HG03460 (cell line): ENCODE results near the gene CSNK1E.

Source experiments
- ATAC-seq: cut with Tn5 transposase; IDR thresholded peaks from one replicate; pipeline ENCODE4 v1.9.1; 2021; ENCODE audit not compliant: unreplicated experiment

CSNK1E gene

DNA sequence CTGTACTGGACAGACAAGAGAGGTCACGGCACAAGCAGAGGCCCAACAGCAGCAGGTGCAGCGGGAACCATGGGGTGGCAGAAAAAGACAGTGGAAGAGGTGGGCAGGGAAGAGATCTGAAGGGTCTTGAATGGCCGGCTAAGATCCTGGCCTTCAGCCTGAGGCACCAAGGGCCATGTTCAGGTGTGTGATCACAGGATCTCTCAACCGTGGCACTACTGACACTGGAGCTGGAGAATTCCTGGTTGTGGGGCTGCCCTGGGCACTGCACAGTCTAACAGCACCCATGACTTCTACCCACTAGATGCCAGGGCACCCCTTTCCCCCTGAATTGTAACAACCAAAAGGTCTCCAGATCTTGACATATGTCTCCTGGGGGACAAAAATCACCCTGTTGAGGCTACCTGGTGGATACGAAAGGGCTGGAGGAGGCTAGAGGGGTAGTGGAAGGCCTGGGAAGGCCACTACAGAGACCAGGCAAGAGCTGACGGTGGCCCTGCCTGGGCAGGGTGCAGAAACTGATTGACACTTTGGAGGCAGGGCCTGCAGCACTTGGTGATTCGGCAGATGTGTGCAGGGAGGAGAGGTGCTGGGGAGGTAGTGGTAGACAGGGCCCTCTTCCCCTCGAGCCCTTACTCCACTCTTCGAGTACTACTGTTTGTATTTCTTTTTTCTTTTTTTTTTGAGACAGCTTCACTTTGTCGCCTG is 8.3 kb downstream of the CSNK1E start:
- no peak for ATAC-seq

DNA sequence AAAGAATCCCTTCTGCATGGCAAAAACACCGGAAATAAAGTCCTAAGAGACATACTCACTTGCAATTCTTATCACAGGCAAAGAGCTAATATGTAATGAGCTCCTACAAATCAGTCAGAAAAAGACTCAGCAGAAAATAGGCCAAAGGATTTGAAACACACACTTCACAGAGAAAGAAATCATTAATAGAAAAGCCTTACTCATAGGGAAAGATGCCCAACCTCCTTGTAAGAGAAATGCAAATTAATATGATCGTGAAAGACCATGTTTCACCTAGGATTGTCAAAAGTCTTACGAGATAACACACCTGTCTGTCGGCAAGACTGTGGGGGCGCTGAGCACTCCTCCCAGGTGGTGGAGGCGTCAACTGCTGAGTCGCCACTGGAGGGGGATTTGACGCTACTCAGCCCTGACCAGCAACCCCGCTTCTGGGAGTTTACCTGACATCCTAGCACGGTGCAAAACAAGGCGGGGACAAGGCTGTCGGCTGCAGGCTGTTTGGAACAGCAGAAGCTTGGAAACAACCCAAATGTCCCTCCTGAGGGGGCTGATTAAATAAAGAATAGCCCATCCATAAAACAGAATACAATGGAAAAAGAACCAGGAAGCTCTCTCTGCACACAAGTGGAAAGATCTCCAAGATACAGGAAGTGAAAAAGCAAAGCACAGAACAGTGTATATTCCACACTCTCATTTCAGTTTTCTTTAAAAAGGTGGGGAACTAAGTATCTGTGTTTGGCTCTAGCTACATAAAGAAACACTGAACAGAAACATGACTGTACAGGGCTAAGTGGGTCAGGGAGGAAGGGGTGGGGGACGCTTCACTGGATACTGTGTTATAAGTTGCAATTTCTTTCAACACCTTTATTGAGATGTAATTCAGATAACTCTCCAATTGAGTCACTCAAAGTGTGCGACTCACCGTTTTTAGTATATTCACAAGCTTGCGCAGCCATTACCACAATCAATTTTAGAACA is 11.5 kb downstream of the CSNK1E start:
- peak; percentile 71 for ATAC-seq

DNA sequence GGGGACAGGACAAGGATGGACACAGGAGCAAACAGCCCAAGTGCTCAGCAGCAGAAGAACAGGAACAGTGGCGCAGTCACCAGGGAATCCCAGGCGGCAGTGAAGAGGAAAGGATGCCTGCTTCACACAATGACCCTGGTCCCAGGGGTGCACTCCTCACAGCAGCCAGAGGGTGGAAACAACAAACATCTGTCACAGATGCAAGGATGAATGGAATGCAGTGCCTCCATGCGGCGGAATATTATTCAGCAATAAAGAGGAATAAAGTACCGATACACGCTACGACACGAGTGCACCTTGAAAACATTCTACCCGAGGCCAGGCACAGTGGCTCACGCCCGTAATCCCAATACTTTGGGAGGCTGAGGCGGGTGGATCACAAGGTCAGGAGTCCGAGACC is 12.7 kb downstream of the CSNK1E start:
- no peak for ATAC-seq

DNA sequence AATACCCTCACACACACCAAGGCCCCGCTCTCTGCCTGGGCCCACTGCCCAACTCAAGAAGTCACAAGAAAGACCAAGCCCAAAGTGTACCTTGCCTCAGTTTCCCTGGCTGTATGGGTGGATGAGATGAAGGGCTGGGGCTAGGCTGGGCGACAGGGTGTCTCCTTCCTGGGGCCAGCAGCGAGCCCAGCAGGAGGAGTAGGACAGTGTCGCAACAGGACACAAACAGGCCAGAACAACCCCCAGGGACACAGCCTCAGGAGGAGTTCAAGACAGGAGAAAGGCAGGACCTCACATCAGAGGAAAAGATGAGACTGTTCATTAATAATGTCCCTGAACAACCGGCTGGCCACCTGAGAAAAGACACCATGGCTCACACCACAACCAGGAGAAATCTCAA is 13.3 kb downstream of the CSNK1E start:
- no peak for ATAC-seq

DNA sequence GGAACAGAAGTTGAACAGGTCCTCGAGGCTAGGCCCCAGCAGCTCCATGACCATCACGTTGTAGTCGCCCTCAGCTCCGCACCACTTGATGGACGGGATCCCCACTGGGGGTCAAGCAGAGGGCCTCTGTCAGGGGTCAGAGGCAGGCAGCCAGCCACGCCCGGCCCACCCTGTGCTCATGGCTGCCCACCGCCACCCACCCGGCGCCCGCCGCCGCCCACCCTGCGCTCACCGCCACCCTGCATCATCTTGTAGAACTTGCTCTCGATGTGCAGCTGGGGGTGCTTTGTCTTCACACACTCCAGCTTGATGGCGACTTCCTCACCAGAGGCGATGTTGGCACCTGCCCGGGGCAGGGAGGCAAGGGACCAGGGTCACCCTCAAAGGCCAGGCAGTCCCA is 14.3 kb downstream of the CSNK1E start:
- ATAC-seq = no peak

DNA sequence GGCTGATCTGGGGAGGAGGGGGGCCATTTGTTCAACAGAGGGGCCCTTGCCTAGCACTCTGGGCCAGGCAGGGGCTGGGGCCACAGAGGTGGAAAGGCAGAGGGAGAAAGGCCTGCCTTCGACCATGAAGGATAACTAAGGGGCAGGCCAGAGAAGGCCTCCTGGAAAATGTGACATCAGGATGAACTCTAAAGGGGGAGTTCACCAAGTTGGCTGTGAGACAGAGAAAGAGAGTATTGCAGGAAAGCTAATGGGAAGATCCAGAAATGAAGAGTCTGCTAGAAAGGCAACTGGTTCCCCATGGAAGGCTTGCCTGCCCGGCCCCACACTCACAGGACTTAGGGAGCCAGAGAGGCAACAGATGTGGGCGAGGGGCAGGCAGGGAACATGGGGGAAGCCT is 16.3 kb downstream of the CSNK1E start:
- no peak for ATAC-seq

DNA sequence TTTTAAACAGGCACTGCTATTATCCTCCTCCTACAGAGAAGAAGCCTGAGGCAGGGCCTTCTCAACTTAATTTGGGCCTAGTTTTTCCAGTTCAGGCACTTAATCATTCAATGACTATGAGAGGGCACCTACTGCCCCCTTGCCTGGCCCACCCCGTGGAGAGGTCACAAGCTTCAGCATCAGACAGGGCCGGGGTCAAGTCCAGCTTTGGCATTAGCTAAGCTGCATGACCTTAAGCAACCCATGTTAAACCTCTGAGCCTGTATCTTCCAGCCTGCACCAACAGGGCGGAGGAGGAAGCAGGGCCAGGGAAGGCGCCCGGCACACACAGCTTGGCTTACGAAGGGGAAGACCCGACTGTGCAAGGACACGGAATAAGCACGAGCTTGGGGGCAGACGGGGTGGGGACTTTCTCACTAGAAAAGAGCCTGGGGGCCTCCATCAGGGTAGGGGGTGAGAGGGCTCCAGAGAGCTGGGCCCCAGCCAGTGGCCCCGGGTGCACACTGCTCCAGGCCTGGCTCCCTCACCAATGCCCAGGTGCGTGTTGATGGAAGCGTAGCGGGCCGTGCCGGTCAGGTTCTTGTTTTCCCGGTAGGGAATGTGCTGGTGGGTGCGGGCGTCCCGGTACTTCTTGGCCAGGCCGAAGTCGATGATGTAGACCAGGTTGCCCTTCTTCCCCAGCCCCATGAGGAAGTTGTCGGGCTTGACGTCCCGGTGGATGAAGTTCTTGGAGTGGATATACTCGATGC is 16.9 kb downstream of the CSNK1E start:
- ATAC-seq = no peak

DNA sequence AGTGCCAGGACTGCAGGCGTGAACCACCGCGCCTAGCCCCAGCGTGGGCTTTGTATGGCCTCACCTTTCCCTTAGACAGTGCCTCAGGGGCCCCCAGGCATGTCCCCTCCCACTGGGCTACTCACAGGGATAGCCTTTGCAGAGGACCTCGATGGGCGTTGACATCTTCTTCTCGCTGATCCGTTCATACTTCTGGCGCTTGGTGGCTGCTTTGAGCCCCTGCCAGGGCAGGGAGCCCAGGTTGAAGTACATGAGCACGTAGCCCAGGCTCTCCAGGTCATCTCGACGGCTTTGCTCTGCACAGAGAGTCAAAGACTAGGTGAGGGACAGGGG is 17.5 kb downstream of the CSNK1E start:
- ATAC-seq = no peak

DNA sequence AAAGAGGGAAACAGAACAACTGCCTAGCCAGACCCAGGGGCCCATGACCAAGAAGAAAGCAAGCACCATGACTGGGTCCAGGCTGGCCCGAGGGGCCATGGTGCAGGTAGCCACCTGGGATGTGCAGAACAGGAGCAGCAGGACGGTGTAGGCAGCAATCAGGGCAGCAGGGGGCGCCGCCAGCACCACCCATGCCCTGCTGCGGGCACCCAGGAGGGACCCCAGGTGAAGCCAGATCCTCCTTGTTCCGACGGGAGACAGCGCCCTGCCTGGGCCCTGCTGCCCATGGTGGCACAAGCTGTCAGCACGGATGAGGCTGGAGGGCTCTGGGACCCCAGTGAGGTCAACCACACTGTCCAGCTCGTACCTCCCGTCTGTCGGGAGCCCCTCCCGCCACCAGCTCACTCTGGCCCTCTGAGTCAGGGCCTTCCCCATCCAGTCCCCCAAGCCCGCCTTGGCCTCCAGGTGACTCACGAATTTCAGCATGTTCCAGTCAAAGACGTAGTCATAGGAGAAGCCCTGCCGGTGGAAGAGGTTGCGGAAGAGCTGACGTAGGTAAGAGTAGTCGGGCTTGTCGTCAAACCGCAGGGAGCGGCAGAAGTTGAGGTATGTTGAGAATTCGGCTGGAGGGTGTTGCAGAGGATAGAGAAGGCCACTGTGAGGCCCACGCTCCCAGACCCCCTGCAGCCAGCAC is 18.8 kb downstream of the CSNK1E start:
- ATAC-seq = no peak

DNA sequence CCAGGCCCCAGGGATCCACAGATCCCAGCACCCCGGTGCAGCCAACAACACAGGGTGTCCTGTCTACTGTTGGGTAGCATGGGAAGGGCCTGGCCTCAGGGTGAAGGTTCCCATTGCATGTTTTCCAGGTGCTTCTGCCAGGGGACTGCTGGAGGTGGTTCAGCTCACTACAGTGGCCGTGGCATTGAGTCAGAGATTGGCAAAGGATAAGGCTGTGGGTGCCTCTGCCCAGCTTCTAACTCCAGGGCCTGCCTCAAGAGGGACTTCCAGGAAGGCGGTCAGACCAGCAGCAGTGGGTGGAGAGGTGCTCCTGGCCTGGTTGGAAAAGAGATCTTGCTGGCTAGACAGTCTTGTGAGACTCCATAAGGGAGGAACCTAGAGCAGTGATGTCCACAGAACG is 20.9 kb downstream of the CSNK1E start:
- no peak for ATAC-seq

DNA sequence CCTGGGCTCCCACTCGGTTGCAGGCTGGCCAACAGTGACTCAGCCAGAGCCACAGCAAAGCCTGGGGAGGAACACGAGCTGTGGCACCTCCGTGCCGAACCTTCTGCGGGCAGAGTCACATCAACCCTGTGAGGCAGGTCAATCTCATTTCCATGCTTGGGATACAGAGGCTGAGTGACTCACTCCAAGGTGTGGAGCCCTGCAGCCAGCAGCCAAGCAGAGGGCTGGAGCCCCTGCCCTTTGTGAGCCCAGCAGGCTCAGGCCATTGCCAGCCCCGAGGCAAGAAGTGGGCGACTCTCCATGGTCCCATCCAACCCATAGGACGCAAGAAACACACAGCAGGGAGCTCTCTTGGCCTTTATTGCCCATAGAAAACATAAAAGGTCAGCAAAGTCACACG is 21.4 kb downstream of the CSNK1E start:
- no peak for ATAC-seq

DNA sequence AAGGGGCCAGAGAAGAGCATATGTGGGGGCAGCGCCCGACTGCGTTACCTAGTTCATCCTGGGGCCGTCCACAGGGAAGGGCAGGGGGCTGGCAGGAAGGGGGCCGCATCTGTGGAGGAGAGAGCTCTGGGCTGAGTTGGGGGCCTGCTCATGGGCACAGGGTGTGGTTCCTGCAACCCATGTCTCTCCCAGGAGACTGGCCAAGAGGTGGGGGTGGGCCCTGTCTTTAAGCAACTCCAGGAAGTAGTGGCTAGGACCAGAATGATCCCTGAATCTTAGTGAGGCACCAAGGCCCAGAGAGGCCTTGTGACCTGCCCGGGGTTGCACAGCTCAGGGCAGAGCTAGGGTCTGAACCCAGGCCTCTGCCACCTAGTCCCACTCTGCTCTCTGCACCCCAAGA is 21.9 kb downstream of the CSNK1E start:
- no peak for ATAC-seq

DNA sequence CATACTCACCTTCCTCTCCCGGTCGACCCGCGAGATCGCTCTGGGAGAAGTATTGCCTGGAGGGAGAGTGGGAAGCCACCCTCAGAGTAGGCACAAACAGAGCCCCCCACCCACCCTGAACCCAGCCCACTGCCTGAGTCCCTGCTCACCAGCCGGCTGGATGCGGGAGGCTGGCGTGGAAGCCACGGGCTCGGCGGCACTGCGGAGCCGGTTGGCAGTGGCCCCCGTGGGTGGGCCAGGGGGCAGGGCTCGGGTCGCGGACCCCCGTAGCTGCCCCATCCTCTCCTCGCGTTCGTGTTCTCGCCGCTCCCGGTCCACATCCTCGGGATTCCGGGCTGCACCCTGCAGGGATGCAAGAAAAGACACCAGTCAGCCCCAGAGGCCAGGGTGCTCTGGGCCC is 23.0 kb downstream of the CSNK1E start:
- ATAC-seq = no peak

DNA sequence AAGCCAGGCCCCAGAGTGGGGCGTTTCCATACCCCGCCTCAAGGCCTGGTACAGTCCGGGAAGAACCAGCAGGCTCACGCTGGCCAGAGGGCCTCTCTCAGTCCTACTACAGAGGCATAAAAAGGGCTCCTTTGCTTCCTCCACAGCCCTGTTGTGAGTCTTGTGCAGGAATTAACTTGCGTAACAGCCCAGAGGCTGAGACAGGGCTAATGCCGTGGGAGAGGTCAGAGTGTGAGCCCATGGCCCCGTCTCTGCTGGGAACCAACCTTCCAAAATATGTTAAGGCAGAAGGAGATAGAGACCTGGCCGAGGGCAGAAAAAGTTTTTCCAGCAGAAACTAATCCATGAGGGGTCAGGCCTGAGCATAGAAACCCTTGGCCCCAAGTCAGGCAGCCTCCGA is 24.5 kb downstream of the CSNK1E start:
- ATAC-seq = no peak

DNA sequence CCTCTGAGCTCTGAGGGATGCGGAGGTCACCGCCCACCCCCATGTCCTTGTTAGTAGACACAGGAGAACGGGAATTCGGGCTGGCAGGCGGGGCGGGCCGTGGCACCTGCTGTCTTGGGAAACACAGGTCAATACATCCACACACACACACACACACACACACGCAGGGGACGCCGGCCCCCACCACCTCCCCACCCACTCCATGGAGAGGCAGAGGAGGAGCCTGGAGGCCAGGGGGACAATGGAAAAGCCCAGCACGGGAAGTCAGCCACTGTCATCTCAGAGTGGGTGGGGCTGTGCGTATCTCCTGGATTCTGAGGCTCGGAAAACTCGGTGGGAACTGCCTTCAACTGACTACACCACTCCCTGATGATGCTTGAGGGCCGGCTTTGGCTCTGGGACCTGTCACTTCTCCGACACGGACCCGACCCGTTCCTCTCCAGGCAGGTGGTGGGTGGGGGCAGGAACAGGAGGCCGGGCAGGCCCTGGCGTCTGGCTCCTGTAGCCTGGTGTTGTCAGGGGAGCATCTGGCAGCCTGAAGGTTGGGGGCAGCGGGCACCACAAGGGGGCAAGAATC is 25.9 kb downstream of the CSNK1E start:
- no peak for ATAC-seq

DNA sequence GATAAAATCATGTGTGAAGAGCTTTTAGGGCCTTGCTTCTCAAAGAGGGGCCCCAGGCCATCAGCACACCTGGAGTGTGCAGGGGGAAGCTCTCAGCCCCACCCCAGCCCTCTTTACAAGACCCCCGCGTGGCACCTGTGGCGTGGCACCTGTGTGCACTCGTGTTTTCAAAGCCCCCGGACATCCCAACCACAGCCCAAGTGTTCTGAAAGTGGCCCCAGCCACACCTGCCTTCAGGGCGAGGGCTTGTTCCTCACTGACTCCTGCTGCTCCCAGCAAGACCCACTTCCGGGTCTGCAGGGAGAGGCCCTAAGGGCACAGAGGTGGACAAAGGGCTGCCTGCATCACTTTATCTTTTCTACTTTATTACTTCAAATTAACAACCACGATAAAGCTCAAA is 26.9 kb downstream of the CSNK1E start:
- ATAC-seq = no peak

DNA sequence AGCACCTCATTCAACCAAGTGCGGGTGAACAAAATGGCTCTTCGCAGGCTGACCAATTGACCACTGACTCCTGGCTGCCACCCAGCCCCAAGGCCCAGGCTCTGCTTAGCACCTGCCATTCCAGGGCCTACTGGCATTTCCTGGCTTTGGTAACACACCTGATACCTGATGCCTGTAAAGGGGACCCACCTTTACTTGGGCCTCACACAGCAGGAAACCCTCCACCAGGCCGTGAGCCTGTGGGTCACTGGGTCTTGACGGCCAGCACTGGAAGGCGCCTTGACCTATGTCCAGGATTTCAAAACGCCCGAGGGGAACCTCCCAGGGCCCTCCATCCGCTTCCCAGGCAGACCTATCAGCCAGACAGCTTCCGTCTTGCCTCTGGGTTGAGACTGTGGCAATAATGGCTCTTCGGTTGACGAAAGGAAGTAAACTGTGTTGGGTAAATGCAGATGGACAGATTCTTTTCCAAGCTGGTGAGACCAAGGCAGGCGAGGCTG is 27.6 kb downstream of the CSNK1E start:
- ATAC-seq = no peak

DNA sequence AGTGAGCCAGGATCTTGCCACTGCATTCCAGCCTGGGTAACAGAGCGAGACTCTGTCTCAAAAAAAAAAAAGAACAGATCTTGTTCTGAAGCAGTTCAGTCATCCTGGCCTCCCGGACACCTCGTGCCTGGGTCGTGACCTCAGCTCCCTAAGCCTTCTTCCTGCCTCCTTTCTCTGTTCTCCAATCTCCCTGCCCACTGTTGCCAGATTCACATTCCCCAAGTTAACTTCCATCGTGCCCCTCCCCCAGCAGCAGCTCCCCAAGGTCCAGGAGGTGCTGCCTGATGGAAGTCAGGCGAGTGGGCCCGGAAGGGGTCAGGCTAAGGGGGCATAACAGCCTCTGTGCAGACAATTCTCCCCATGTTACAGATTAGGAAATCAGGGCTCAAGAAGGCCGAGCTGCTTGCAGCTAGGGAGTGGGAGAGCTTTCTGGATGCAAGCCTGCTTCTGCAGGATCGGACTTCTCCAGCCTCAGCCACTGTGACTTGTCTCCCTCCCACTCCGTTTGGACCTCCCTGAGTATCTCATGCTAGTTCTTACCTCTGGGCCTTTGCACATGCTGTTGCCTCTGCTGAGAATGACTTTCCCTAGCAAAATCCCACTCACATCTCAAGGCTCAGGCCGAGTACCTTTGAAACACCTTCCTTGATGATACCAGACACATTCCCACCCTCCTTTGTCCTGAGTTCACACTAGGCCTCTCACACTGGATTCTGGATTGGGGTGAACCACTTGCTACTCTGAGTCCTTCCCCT is 30.1 kb downstream of the CSNK1E start:
- no peak for ATAC-seq

DNA sequence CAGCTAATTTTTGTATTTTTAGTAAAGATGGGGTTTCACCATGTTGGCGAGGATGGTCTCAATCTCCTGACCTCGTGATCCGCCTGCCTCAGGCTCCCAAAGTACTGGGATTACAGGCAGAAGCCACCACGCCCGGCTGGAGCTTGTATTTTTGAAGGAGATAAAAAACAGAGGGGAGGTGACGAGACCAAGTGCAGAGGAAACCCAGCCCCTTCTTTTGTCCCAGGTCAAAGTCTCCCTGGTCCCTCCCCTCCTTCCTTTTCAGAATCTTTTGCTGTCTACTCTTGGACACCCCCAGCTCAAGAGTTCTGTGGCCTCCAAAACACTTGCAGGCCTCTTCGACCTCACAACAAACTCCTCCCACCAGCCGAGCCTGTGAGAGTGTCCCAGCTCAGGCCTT is 32.2 kb downstream of the CSNK1E start:
- no peak for ATAC-seq

DNA sequence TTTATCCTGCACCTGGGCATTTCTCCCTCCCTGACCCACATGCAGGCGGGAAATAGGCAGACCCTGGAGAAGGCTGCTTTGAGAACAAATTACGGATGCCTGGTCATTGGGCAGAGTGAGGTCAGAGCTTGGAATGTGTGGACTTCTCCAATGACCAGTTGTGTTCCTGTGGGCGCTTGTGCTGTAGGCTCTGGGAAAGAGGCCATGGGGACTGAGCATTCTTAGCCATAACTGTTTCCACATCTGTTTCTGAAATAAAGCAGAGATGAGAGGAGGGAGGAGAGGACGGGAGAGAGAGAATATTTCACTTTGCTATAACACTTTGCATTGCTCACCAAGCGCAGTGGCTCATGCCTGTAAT is 33.2 kb downstream of the CSNK1E start:
- no peak for ATAC-seq
